Karpas-422 (cell line): ENCODE measurements around the gene SKI. TPM values are rescaled to one million over a fixed set of nuclear protein-coding genes. Genes with fewer than 3 reads are reported as not detected.

Experiments
- DNase-seq: peaks from one replicate; pipeline ENCODE4 v3.0.0-alpha.2; 2015
- H2AFZ ChIP-seq: fragments of 200-600 bp; sonication (generic); 2 replicates; pipeline ENCODE4 v1.6.1; 2014; ENCODE audit warnings: antibody characterized with exemption, low read length, mixed read lengths
- H3K27ac ChIP-seq: fragments of 200-600 bp; sonication (generic); 2 replicates; pipeline ENCODE4 v1.5.1; 2014; ENCODE audit warnings: mild to moderate bottlenecking, low read length, moderate library complexity
- H3K27me3 ChIP-seq: fragments of 200-600 bp; sonication (generic); 2 replicates; pipeline ENCODE4 v1.6.1; 2014; ENCODE audit warnings: low read length, mixed read lengths
- H3K36me3 ChIP-seq: fragments of 200-600 bp; sonication (generic); 2 replicates; pipeline ENCODE4 v1.6.1; 2014; ENCODE audit warnings: low read length, mixed read lengths; ENCODE audit not compliant: insufficient read depth
- H3K4me1 ChIP-seq: fragments of 200-600 bp; sonication (generic); 2 replicates; pipeline ENCODE4 v1.6.1; 2014; ENCODE audit warnings: mild to moderate bottlenecking, low read length, mixed read lengths
- H3K4me2 ChIP-seq: fragments of 200-600 bp; sonication (generic); 2 replicates; pipeline ENCODE4 v1.6.1; 2014; ENCODE audit warnings: low read length, low read depth, mild to moderate bottlenecking; ENCODE audit not compliant: poor library complexity, severe bottlenecking
- H3K4me3 ChIP-seq: fragments of 200-600 bp; sonication (generic); 2 replicates; pipeline ENCODE4 v1.5.1; 2014; ENCODE audit warnings: mild to moderate bottlenecking, antibody characterized with exemption, low read length, mixed read lengths
- H3K79me2 ChIP-seq: fragments of 200-600 bp; sonication (generic); 2 replicates; pipeline ENCODE4 v1.6.1; 2014; ENCODE audit warnings: mild to moderate bottlenecking, low read length, mixed read lengths
- H3K9ac ChIP-seq: fragments of 200-600 bp; sonication (generic); 2 replicates; pipeline ENCODE4 v1.6.0; 2014; ENCODE audit warnings: low read length
- H3K9me2 ChIP-seq: fragments of 200-600 bp; sonication (generic), shearing (Covaris generic); replicated peaks from 2 replicates; pipeline ENCODE4 v1.6.0; 2014; ENCODE audit warnings: mild to moderate bottlenecking, low read length, moderate library complexity; ENCODE audit not compliant: insufficient read depth
- H3K9me3 ChIP-seq: fragments of 300-700, 200-600 bp; sonication (generic); 2 replicates; pipeline ENCODE4 v1.6.1; 2014; ENCODE audit warnings: low read length, mixed read lengths
- H4K20me1 ChIP-seq: fragments of 200-600 bp; sonication (generic); 2 replicates; pipeline ENCODE4 v1.6.1; 2014; ENCODE audit warnings: mild to moderate bottlenecking, antibody characterized with exemption, low read length, low read depth; ENCODE audit not compliant: insufficient read depth
- total RNA-seq: library from RNA; depleted of rRNA; stranded (reverse); fragments of >200 nt; shearing (Covaris generic); gene quantifications from 2 replicates; pipeline ENCODE4 v1.2.3, GENCODE V29; 2014; ENCODE audit warnings: low replicate concordance; rRNA removed

SKI gene
- 1.7 and 2.4 TPM in 2 replicates for total RNA-seq

DNA sequence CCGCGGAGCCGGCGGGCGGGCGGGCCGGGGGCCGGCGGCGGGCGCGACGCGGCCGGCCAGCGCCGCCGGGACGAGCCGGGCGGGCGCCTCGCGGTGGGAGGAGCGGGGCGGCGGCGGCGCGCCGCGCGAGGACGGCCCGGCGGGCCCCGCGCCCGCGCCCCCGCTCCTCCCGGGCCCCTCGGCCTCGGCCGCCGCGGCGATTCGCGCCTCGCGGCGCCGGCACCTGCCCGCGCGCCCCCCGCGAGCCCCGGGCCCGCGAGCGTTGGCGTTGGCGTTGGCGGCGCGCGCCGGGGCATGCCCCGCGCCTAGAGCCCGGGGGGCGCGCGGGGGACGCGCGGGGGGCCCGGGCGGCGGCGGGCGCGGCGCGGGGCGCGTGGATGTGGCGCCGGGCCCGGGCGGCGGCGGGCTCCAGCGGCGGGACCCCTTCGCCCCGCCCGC lies at the start of gene SKI:
TSS of gene SKI (plus strand) at position 163 of the 438 bp plus-strand sequence. CDS start 448 bp downstream, outside the sequence.
- peaks cover 29% of the 10 kb centered on the region; the same call in 1 of the 2 replicates for H4K20me1 ChIP-seq
- no peaks in the 10 kb centered on the region for H3K9me3 ChIP-seq
- no peaks in the 10 kb centered on the region for H3K36me3 ChIP-seq
- DNase-seq, result no peak
- no peak within 1 kb of the TSS; the same call in 1 of the 2 replicates for H3K4me3 ChIP-seq
- H3K79me2 ChIP-seq, result no peaks in the 10 kb centered on the region
- H3K4me1 ChIP-seq, result peaks cover 2% of the 10 kb centered on the region; the same call in 1 of the 2 replicates
- no peaks in the 10 kb centered on the region for H3K27me3 ChIP-seq
- no peak within 1 kb of the TSS for H2AFZ ChIP-seq
- H3K27ac ChIP-seq, result no peak within 1 kb of the TSS
- H3K9me2 ChIP-seq, result no peaks in the 10 kb centered on the region
- peak within 1 kb of the TSS; percentile 55 for H3K4me2 ChIP-seq
- peak within 1 kb of the TSS; percentile 74 for H3K9ac ChIP-seq

DNA sequence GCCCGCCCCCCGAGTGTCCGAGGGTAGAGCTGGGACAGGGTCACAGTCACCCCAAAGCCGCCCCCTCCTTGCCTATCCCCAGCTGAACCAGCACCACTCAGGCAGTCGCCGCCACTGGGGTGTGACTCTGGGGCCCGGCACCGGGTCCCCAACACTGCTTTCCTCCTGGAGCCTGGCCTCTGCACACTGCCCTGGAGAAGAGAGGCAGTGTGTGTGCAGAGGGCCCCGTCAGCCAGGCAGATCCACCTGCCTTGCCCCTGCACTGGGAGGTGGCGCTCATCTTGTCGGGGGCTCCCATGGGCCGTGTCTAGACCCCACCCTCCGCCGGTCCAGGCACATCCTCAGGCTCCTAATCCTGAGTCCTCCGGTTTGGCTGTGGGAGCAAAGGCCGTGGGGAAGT lies 49.2 kb upstream of the SKI start:
- no peak overlapping the region for H3K4me2 ChIP-seq
- H3K27ac ChIP-seq, result no peak overlapping the region
- H3K4me3 ChIP-seq, result no peak overlapping the region
- H3K36me3 ChIP-seq, result no peaks in the 10 kb centered on the region
- H3K4me1 ChIP-seq, result no peaks in the 10 kb centered on the region
- H3K9ac ChIP-seq, result no peak overlapping the region
- no peak for DNase-seq
- H3K27me3 ChIP-seq, result no peaks in the 10 kb centered on the region
- H4K20me1 ChIP-seq, result no peaks in the 10 kb centered on the region
- H3K79me2 ChIP-seq, result no peaks in the 10 kb centered on the region
- H3K9me3 ChIP-seq, result no peaks in the 10 kb centered on the region
- no peaks in the 10 kb centered on the region for H3K9me2 ChIP-seq
- H2AFZ ChIP-seq, result no peak overlapping the region

GRCh38 chr1:2179283-2180013 lies 48.7 kb upstream of the SKI start:
- Histone ChIP-seq H3K27ac (no peak overlapping the region), H3K36me3 (no peaks in the 10 kb centered on the region), H2AFZ (no peak overlapping the region), H4K20me1 (no peaks in the 10 kb centered on the region), H3K79me2 (no peaks in the 10 kb centered on the region), H3K4me2 (no peak overlapping the region), H3K4me3 (no peak overlapping the region), H3K4me1 (no peaks in the 10 kb centered on the region), H3K9ac (no peak overlapping the region), H3K9me3 (no peaks in the 10 kb centered on the region), H3K27me3 (no peaks in the 10 kb centered on the region), H3K9me2 (no peaks in the 10 kb centered on the region)
- DNase-seq, result no peak

DNA sequence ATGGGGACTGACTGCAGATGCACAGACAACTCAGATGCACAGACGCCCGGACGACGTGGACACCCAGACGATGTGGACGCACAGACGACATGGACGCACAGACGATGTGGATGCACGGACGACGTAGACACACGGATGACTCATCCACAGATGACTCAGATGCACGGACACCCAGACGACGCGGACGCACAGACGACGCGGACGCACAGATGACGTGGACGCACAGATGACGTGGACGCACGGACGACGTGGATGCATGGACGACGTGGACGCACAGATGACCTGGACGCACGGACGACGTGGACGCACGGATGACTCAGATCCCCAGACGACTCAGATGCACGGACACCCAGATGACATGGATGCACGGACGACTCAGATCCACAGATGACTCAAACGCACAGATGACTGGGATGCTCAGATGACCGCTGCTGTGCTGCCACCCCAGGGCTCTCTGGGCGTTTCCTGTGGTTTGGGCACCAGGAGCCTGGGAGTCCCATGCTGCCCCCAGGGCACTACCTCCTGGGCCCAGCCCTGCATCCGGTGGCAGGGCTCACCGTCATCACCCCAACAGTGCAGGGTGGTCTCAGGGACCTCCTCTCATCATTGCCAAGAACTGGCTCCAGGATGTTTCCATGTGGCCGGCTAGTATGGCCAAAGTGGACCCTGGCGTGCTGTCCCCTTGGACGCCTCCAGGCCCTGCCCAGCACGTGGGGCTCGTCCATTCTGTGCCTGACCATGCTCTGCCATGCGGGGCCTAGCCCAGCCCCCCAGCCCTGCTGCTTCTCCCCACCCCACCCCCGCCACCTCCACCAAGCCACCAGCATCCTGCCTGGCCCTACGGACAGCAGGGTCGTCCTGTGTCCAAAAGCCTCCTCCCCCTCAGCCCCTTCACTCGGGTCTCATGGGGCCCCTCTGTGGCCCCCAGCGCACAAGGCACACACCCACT lies 47.5 kb upstream of the SKI start:
- Histone ChIP-seq H3K27ac (no peak overlapping the region), H3K4me3 (no peak overlapping the region), H3K27me3 (no peaks in the 10 kb centered on the region), H3K36me3 (no peaks in the 10 kb centered on the region), H3K9me2 (no peaks in the 10 kb centered on the region), H3K79me2 (no peaks in the 10 kb centered on the region), H3K9ac (no peak overlapping the region), H4K20me1 (no peaks in the 10 kb centered on the region), H3K9me3 (no peaks in the 10 kb centered on the region), H3K4me1 (no peaks in the 10 kb centered on the region), H2AFZ (no peak overlapping the region), H3K4me2 (no peak overlapping the region)
- DNase-seq, result no peak

- H3K9me2 ChIP-seq, result no peaks in the 10 kb centered on the region
- no peak overlapping the region for H2AFZ ChIP-seq
- no peaks in the 10 kb centered on the region for H3K4me1 ChIP-seq
- H3K4me3 ChIP-seq, result no peak overlapping the region
- H3K9ac ChIP-seq, result no peak overlapping the region
- DNase-seq, result no peak
- no peaks in the 10 kb centered on the region for H3K27me3 ChIP-seq
- no peaks in the 10 kb centered on the region for H3K9me3 ChIP-seq
- H3K27ac ChIP-seq, result no peak overlapping the region
- H3K4me2 ChIP-seq, result no peak overlapping the region
- no peaks in the 10 kb centered on the region for H3K36me3 ChIP-seq
- H3K79me2 ChIP-seq, result no peaks in the 10 kb centered on the region
- H4K20me1 ChIP-seq, result no peaks in the 10 kb centered on the region
Observed at GRCh38 chr1:2181271-2181670, 46.8 kb upstream of the SKI start.

DNA sequence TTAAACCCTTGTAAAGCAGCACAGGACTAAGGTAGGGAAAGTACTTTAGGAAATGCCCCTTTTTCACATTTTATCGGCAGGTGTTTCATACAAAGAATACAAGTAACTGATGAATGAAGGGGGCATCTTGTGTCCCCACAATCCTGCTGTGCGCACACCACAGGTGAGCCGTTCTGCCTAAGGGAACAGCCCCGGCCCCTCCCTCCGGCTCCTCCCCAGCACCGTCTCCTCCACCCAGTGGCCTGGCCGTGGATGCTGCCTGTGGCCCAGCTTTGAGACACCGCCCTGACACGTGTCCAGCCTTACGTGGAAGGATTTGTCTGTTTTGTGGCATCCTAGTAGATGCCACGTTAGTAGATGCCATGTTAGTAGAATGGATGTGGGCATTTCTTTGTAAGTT lies 46.4 kb upstream of the SKI start:
- Histone ChIP-seq H3K36me3 (no peaks in the 10 kb centered on the region), H3K9me3 (no peaks in the 10 kb centered on the region), H2AFZ (no peak overlapping the region), H3K27me3 (no peaks in the 10 kb centered on the region), H3K9me2 (no peaks in the 10 kb centered on the region), H4K20me1 (no peaks in the 10 kb centered on the region), H3K4me1 (no peaks in the 10 kb centered on the region), H3K4me3 (no peak overlapping the region), H3K4me2 (no peak overlapping the region), H3K9ac (no peak overlapping the region), H3K27ac (no peak overlapping the region), H3K79me2 (no peaks in the 10 kb centered on the region)
- no peak for DNase-seq

DNA sequence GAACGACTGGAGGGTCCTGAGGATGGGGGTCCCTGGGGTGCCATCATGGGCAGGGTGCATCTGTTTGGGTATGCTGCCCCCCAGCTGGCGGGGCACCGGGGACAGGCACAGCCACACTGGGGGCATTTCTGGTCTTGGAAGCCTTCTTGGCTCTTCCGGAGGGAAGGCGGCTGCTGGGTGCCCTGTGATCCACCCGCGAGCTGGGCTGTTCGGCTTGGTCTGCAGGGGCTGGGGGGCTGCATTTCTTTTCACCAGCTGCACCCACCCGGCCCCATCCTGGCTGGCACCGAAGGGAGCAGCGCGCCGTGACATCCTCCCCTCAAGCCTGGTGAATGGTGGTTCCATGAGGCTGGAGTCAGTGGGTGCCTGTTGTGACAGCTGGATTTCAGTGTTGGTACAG lies 45.7 kb upstream of the SKI start:
- Histone ChIP-seq H3K4me1 (no peaks in the 10 kb centered on the region), H2AFZ (no peak overlapping the region), H3K4me3 (no peak overlapping the region), H3K79me2 (no peaks in the 10 kb centered on the region), H3K27me3 (no peaks in the 10 kb centered on the region), H4K20me1 (no peaks in the 10 kb centered on the region), H3K4me2 (no peak overlapping the region), H3K36me3 (no peaks in the 10 kb centered on the region), H3K9ac (no peak overlapping the region), H3K9me2 (no peaks in the 10 kb centered on the region), H3K27ac (no peak overlapping the region), H3K9me3 (no peaks in the 10 kb centered on the region)
- no peak for DNase-seq

- H3K27ac ChIP-seq, result no peak overlapping the region
- no peak overlapping the region for H2AFZ ChIP-seq
- H3K4me3 ChIP-seq, result no peak overlapping the region
- H3K79me2 ChIP-seq, result no peaks in the 10 kb centered on the region
- no peak overlapping the region for H3K9ac ChIP-seq
- no peaks in the 10 kb centered on the region for H3K9me2 ChIP-seq
- H3K27me3 ChIP-seq, result no peaks in the 10 kb centered on the region
- peaks cover under 1% of the 10 kb centered on the region for H3K4me1 ChIP-seq
- no peaks in the 10 kb centered on the region for H3K36me3 ChIP-seq
- H3K4me2 ChIP-seq, result no peak overlapping the region
- no peaks in the 10 kb centered on the region for H3K9me3 ChIP-seq
- DNase-seq, result no peak
- H4K20me1 ChIP-seq, result no peaks in the 10 kb centered on the region
Observed at GRCh38 chr1:2183937-2184334, 44.2 kb upstream of the SKI start.
